Measurements from ENCODE around the gene GAGE10. TPM values are rescaled to one million over a fixed set of nuclear protein-coding genes. Genes with fewer than 3 reads are reported as not detected.

The GAGE10 gene
- total and polyA plus RNA-seq, 9 of the 15 experiments (the other 6 are each of a cell fraction or from before 2014, with no cell fraction given): 0.80 to 3.1 (median 0.96) TPM; not detected in 4

DNA sequence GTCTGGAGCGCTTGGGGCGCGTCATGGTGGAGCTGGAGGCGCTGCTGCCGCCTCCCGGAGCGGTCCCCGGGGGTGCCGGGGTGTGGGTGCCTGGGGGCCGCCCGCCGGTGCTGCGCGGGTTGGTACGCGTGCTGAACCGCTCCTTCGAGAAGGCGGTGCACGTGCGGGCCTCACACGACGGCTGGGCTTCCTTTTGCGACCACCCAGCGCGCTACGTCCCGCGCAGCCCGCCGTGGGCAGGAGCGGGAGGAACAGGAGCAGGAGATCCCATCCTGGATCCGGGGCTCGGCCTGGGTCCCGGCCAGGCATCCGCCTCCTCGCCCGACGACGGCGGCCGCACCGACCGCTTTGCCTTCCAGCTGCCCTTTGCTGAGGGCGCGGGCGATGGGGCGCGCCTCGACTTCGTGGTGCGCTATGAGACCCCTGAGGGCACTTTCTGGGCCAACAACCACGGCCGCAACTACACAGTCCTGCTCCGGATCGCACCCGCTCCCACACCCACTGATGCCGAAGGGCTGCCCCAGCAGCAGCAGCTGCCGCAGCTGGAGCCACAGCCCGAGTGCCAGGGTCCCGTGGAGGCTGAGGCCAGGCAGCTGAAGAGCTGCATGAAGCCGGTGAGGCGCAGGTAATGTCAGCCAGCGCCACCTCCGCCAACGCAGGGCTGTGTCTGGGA, 33.1 kb upstream of the GAGE10 start (continued):
- TF ChIP-seq, protein P1, sequence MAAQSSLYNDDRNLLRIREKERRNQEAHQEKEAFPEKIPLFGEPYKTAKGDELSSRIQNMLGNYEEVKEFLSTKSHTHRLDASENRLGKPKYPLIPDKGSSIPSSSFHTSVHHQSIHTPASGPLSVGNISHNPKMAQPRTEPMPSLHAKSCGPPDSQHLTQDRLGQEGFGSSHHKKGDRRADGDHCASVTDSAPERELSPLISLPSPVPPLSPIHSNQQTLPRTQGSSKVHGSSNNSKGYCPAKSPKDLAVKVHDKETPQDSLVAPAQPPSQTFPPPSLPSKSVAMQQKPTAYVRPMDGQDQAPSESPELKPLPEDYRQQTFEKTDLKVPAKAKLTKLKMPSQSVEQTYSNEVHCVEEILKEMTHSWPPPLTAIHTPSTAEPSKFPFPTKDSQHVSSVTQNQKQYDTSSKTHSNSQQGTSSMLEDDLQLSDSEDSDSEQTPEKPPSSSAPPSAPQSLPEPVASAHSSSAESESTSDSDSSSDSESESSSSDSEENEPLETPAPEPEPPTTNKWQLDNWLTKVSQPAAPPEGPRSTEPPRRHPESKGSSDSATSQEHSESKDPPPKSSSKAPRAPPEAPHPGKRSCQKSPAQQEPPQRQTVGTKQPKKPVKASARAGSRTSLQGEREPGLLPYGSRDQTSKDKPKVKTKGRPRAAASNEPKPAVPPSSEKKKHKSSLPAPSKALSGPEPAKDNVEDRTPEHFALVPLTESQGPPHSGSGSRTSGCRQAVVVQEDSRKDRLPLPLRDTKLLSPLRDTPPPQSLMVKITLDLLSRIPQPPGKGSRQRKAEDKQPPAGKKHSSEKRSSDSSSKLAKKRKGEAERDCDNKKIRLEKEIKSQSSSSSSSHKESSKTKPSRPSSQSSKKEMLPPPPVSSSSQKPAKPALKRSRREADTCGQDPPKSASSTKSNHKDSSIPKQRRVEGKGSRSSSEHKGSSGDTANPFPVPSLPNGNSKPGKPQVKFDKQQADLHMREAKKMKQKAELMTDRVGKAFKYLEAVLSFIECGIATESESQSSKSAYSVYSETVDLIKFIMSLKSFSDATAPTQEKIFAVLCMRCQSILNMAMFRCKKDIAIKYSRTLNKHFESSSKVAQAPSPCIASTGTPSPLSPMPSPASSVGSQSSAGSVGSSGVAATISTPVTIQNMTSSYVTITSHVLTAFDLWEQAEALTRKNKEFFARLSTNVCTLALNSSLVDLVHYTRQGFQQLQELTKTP (IDR thresholded peaks at IDR 0.05; ENCODE audit: low read depth in 1 of 2, partially characterized antibody in 2 of 2): no peak
- TF ChIP-seq SETDB1 (IDR thresholded peaks at IDR 0.05; ENCODE audit: low read length) (no peak), RBFOX2 (IDR thresholded peaks at IDR 0.05; ENCODE audit: low read depth, low read length) (peak; percentile 71), CSDE1 (IDR thresholded peaks at IDR 0.05) (no peak), MAFK (IDR thresholded peaks at IDR 0.05; ENCODE audit: low read length) (no peak), PCBP2 (IDR thresholded peaks at IDR 0.05; ENCODE audit: low read depth, low read length, poor library complexity, severe bottlenecking) (no peak), L3MBTL2 (IDR thresholded peaks at IDR 0.05) (peak; percentile 84), FOXA3 (CRISPR knock-in tag; conservative IDR thresholded peaks at IDR 0.05 in 1 of 2, IDR thresholded peaks at IDR 0.05 in 1 of 2) (no peak), BHLHE40 (IDR thresholded peaks at IDR 0.05; ENCODE audit: low read length) (no peak), KAT7 (CRISPR knock-in tag; IDR thresholded peaks at IDR 0.05; ENCODE audit: borderline replicate concordance) (no peak), ZNF174 (CRISPR knock-in tag; IDR thresholded peaks at IDR 0.05) (no peak), ZNF140 (CRISPR knock-in tag; IDR thresholded peaks at IDR 0.05) (no peak), ZNF584 (CRISPR knock-in tag; IDR thresholded peaks at IDR 0.05; ENCODE audit: low read depth) (no peak)
- TF ChIP-seq, protein P2, sequence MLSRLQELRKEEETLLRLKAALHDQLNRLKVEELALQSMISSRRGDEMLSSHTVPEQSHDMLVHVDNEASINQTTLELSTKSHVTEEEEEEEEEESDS (CRISPR knock-in tag; IDR thresholded peaks at IDR 0.05): no peak
- TF ChIP-seq, protein P3, sequence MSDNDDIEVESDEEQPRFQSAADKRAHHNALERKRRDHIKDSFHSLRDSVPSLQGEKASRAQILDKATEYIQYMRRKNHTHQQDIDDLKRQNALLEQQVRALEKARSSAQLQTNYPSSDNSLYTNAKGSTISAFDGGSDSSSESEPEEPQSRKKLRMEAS (CRISPR knock-in tag; IDR thresholded peaks at IDR 0.05): peak; percentile 64
- TF ChIP-seq, protein P4, sequence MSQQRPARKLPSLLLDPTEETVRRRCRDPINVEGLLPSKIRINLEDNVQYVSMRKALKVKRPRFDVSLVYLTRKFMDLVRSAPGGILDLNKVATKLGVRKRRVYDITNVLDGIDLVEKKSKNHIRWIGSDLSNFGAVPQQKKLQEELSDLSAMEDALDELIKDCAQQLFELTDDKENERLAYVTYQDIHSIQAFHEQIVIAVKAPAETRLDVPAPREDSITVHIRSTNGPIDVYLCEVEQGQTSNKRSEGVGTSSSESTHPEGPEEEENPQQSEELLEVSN (IDR thresholded peaks at IDR 0.05; ENCODE audit: borderline replicate concordance in 1 of 2, extremely low read depth in 1 of 2, insufficient read depth in 1 of 2, insufficient read length in 1 of 2, low read depth in 1 of 2, low read length in 1 of 2, poor library complexity in 1 of 2, severe bottlenecking in 1 of 2): peak; percentile 72 to 85
- TF ChIP-seq, protein P5, sequence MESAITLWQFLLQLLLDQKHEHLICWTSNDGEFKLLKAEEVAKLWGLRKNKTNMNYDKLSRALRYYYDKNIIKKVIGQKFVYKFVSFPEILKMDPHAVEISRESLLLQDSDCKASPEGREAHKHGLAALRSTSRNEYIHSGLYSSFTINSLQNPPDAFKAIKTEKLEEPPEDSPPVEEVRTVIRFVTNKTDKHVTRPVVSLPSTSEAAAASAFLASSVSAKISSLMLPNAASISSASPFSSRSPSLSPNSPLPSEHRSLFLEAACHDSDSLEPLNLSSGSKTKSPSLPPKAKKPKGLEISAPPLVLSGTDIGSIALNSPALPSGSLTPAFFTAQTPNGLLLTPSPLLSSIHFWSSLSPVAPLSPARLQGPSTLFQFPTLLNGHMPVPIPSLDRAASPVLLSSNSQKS (CRISPR knock-in tag; IDR thresholded peaks at IDR 0.05): no peak
- TF ChIP-seq, protein P6, sequence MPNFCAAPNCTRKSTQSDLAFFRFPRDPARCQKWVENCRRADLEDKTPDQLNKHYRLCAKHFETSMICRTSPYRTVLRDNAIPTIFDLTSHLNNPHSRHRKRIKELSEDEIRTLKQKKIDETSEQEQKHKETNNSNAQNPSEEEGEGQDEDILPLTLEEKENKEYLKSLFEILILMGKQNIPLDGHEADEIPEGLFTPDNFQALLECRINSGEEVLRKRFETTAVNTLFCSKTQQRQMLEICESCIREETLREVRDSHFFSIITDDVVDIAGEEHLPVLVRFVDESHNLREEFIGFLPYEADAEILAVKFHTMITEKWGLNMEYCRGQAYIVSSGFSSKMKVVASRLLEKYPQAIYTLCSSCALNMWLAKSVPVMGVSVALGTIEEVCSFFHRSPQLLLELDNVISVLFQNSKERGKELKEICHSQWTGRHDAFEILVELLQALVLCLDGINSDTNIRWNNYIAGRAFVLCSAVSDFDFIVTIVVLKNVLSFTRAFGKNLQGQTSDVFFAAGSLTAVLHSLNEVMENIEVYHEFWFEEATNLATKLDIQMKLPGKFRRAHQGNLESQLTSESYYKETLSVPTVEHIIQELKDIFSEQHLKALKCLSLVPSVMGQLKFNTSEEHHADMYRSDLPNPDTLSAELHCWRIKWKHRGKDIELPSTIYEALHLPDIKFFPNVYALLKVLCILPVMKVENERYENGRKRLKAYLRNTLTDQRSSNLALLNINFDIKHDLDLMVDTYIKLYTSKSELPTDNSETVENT (CRISPR knock-in tag; IDR thresholded peaks at IDR 0.05): no peak
